Calu3 (cell line): ENCODE data around the gene TTLL9. TPM values are rescaled to one million over a fixed set of nuclear protein-coding genes. Genes with fewer than 3 reads are reported as not detected.

Experiments
- BruUV-seq: library from RNA; stranded (reverse); fragments of 400-500 nt; replicated peaks from 2 replicates; lab custom pipeline; 2021; lab: Mats Ljungman, UMichigan
- CTCF ChIA-PET: fragments of 300-600 bp; sonication (Branson Sonifier 250); formaldehyde crosslinking; loops from one replicate; lab custom pipeline; 2022; ENCODE audit warnings: antibody characterized with exemption; lab: Charles Lee
- DNase-seq: peaks from one replicate; pipeline ENCODE4 v3.0.0; 2022
- H3K27ac Mint-ChIP-seq: one replicate; pipeline ENCODE4 v1.8.0; 2022; ENCODE audit warnings: mixed read lengths; ENCODE audit not compliant: unreplicated experiment
- H3K27me3 Mint-ChIP-seq: one replicate; pipeline ENCODE4 v1.8.0; 2022; ENCODE audit warnings: mixed read lengths; ENCODE audit not compliant: unreplicated experiment
- H3K36me3 Mint-ChIP-seq: one replicate; pipeline ENCODE4 v1.8.0; 2022; ENCODE audit warnings: mild to moderate bottlenecking, moderate library complexity, mixed read lengths; ENCODE audit not compliant: insufficient read depth, unreplicated experiment
- H3K4me1 Mint-ChIP-seq: one replicate; pipeline ENCODE4 v1.8.0; 2022; ENCODE audit warnings: mild to moderate bottlenecking, low read depth, mixed read lengths; ENCODE audit not compliant: unreplicated experiment
- H3K4me3 Mint-ChIP-seq: one replicate; pipeline ENCODE4 v1.8.0; 2022; ENCODE audit warnings: mild to moderate bottlenecking, low read depth, moderate library complexity, mixed read lengths; ENCODE audit not compliant: unreplicated experiment
- H3K9me3 Mint-ChIP-seq: one replicate; pipeline ENCODE4 v1.8.0; 2022; ENCODE audit warnings: low read depth, mixed read lengths; ENCODE audit not compliant: unreplicated experiment
- intact Hi-C: fragments of 100-400 bp; cut with micrococcal nuclease; formaldehyde crosslinking; loops from one replicate; pipeline ENCODE4 v1.10.0; 2022; ENCODE audit not compliant: unreplicated experiment
- total RNA-seq: library from RNA; stranded (reverse); gene quantifications from 2 replicates; pipeline ENCODE4 v1.2.3, GENCODE V29; 2022
- TF ChIP-seq, protein P1 (sequence below): fragments of 200-600 bp; IDR thresholded peaks from one replicate; pipeline ENCODE4 v1.8.0; 2022; ENCODE audit warnings: antibody characterized with exemption; ENCODE audit not compliant: unreplicated experiment

The TTLL9 gene
- total RNA-seq, 1 experiment from 2014 or later: not detected

GRCh38 chr20:31853481-31853880 is 17.0 kb upstream of the TTLL9 start:
- TF ChIP-seq, protein P1, sequence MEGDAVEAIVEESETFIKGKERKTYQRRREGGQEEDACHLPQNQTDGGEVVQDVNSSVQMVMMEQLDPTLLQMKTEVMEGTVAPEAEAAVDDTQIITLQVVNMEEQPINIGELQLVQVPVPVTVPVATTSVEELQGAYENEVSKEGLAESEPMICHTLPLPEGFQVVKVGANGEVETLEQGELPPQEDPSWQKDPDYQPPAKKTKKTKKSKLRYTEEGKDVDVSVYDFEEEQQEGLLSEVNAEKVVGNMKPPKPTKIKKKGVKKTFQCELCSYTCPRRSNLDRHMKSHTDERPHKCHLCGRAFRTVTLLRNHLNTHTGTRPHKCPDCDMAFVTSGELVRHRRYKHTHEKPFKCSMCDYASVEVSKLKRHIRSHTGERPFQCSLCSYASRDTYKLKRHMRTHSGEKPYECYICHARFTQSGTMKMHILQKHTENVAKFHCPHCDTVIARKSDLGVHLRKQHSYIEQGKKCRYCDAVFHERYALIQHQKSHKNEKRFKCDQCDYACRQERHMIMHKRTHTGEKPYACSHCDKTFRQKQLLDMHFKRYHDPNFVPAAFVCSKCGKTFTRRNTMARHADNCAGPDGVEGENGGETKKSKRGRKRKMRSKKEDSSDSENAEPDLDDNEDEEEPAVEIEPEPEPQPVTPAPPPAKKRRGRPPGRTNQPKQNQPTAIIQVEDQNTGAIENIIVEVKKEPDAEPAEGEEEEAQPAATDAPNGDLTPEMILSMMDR: no peak
- no peak overlapping the region for H3K4me3 Mint-ChIP-seq
- peaks cover 7% of the 10 kb centered on the region for H3K36me3 Mint-ChIP-seq
- CTCF ChIA-PET: interaction anchor here (0.5 to 2.6 kb wide), 11 partner anchors 10 to 248 kb away, joined by 3 to 36 read pairs (median 4); partner anchors contain the start of gene PDRG1
- BruUV-seq: no TSS peak
- no peaks in the 10 kb centered on the region for H3K9me3 Mint-ChIP-seq
- H3K4me1 Mint-ChIP-seq: peaks cover 9% of the 10 kb centered on the region
- H3K27me3 Mint-ChIP-seq: peaks cover 36% of the 10 kb centered on the region
- intact Hi-C loops: loop anchor here (5.0 kb wide), 1 partner anchor 239 kb away; no protein-coding TSS in a partner anchor
- H3K27ac Mint-ChIP-seq: no peak overlapping the region
- DNase-seq: no peak

DNA sequence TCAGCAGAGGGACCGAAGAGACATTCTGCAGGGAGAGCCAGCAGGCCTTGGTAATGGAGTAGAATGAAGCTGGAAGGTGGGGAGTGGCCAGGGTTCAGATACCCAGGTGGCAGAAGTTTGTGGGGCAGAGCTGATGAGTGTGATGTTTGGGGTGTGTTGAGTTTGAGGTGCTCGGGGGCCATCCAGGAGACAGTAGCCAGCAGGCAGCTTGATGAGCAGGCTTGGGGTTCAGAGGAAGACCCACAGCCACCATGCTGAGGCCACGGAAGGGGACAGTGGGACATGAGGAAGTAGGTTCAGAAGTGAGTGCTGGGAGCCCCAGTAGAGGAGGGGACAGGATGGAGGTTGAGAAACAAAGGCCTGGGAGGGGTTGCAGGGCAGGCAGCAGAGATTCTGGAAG is 13.9 kb upstream of the TTLL9 start:
- Mint-ChIP-seq H3K27ac (no peak overlapping the region), H3K36me3 (peaks cover 2% of the 10 kb centered on the region), H3K4me1 (peaks cover 9% of the 10 kb centered on the region), H3K27me3 (peaks cover 5% of the 10 kb centered on the region), H3K9me3 (no peaks in the 10 kb centered on the region), H3K4me3 (no peak overlapping the region)
- BruUV-seq: no TSS peak
- CTCF ChIA-PET: interaction anchor here (1.7 to 2.8 kb wide), 2 partner anchors 95 to 236 kb away, joined by 3 to 14 read pairs; partner anchors contain the start of gene PDRG1
- DNase-seq: no peak
- TF ChIP-seq, protein P1: no peak
- intact Hi-C loops: no loop called here

- H3K4me3 Mint-ChIP-seq: no peak overlapping the region
- H3K27ac Mint-ChIP-seq: no peak overlapping the region
- no peak for DNase-seq
- no peaks in the 10 kb centered on the region for H3K27me3 Mint-ChIP-seq
- TF ChIP-seq, protein P1: no peak
- BruUV-seq: no TSS peak
- intact Hi-C loops: no loop called here
- peaks cover 16% of the 10 kb centered on the region for H3K4me1 Mint-ChIP-seq
- H3K9me3 Mint-ChIP-seq: no peaks in the 10 kb centered on the region
- H3K36me3 Mint-ChIP-seq: peaks cover 8% of the 10 kb centered on the region
- CTCF ChIA-PET: interaction anchor here (0.7 kb wide), 1 partner anchor 1038 kb away, joined by 3 read pairs; no protein-coding TSS in a partner anchor
Observed at GRCh38 chr20:31857861-31858759, 12.3 kb upstream of the TTLL9 start.

DNA sequence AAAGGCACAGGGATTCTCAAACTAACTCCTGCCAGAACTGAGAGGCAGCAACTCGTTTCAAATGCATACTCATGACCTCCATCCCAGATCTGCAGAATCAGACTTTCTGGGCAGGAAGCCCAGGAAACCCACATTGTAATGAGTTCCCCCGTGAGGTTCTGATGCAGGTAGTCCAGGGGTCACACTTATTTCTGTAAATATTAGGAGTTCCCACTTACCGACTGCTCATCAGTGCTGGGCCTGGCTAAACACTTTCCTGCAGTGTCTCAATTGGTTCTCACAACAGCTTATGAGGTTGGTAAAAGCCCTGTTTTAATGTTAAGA is 11.7 kb upstream of the TTLL9 start:
- H3K4me1 Mint-ChIP-seq: peaks cover 16% of the 10 kb centered on the region
- no TSS peak for BruUV-seq
- CTCF ChIA-PET: interaction anchor here (0.7 kb wide), 1 partner anchor 227 kb away, joined by 6 read pairs; no protein-coding TSS in a partner anchor
- no peak for DNase-seq
- no peak overlapping the region for H3K27ac Mint-ChIP-seq
- H3K36me3 Mint-ChIP-seq: peaks cover 8% of the 10 kb centered on the region
- TF ChIP-seq, protein P1: no peak
- no peak overlapping the region for H3K4me3 Mint-ChIP-seq
- intact Hi-C loops: no loop called here
- no peaks in the 10 kb centered on the region for H3K9me3 Mint-ChIP-seq
- no peaks in the 10 kb centered on the region for H3K27me3 Mint-ChIP-seq
